ENCODE measurements around the gene WDR31. TPM values are rescaled to one million over a fixed set of nuclear protein-coding genes. Genes with fewer than 3 reads are reported as not detected.
"Not testable (repeated sequence)": the region's sequence is repeated elsewhere in the genome, so short reads cannot be mapped to it uniquely, and the experiment has no call there.

WDR31 gene
- total RNA-seq, 1 donor from 2014 or later, result 1.6 TPM

GRCh38 chr9:113296796-113297558, 43.1 kb downstream of the WDR31 start:
- FAIRE-seq, result no peak
- no peak for DNase-seq (ENCODE audit: low read depth)
- TF ChIP-seq, protein P1, sequence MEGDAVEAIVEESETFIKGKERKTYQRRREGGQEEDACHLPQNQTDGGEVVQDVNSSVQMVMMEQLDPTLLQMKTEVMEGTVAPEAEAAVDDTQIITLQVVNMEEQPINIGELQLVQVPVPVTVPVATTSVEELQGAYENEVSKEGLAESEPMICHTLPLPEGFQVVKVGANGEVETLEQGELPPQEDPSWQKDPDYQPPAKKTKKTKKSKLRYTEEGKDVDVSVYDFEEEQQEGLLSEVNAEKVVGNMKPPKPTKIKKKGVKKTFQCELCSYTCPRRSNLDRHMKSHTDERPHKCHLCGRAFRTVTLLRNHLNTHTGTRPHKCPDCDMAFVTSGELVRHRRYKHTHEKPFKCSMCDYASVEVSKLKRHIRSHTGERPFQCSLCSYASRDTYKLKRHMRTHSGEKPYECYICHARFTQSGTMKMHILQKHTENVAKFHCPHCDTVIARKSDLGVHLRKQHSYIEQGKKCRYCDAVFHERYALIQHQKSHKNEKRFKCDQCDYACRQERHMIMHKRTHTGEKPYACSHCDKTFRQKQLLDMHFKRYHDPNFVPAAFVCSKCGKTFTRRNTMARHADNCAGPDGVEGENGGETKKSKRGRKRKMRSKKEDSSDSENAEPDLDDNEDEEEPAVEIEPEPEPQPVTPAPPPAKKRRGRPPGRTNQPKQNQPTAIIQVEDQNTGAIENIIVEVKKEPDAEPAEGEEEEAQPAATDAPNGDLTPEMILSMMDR (IDR thresholded peaks at IDR 0.05; ENCODE audit: insufficient read depth, low read length, severe bottlenecking), result no peak
- Histone ChIP-seq H3K36me3 (ENCODE audit: control insufficient read depth, insufficient read depth, low read length) (peaks cover 4% of the 10 kb centered on the region), H3K4me3 (ENCODE audit: low read depth, low read length) (no peak overlapping the region), H3K27me3 (ENCODE audit: control insufficient read depth, insufficient read depth, low read length) (no peaks in the 10 kb centered on the region)

- not testable (repeated sequence) for DNase-seq (ENCODE audit: low read depth); H3K36me3 ChIP-seq (ENCODE audit: control insufficient read depth, insufficient read depth, low read length); H3K4me3 ChIP-seq (ENCODE audit: low read depth, low read length); H3K27me3 ChIP-seq (ENCODE audit: control insufficient read depth, insufficient read depth, low read length); FAIRE-seq
Observed at GRCh38 chr9:113296247-113296646, 43.8 kb downstream of the WDR31 start.

DNA sequence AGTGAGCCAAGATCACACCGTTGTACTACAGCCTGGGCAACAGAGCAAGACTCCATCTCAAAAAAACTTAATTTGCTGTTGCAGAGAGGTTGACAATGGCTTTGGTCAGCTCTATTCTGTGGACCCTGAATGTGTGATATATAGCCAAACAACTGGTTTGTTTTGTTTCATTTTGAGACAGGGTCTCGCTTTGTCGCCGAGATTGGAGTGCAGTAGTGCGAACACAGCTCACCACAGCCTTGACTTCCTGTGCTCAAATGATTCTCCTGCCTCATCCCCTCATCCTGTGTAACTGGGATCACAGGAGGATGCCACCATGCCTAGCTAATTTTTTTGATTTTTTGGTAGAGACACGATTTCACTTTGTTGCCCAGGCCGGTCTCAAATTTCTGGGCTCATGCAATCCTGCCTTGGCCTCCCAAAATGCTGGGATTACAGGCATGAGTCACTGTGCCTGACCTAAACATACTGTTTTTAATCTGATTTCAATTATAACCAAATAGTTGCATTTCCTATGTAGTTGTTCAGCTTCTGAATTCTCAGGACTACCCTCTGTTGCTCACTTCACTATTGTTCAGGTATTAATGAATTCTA, 46.7 kb downstream of the WDR31 start:
- no peaks in the 10 kb centered on the region for H3K27me3 ChIP-seq (ENCODE audit: control insufficient read depth, insufficient read depth, low read length)
- no peak overlapping the region for H3K4me3 ChIP-seq (ENCODE audit: low read depth, low read length)
- DNase-seq (ENCODE audit: low read depth) (no peak), FAIRE-seq (no peak)
- TF ChIP-seq, protein P1 (IDR thresholded peaks at IDR 0.05; ENCODE audit: insufficient read depth, low read length, severe bottlenecking), result no peak
- peaks cover 14% of the 10 kb centered on the region for H3K36me3 ChIP-seq (ENCODE audit: control insufficient read depth, insufficient read depth, low read length)

GRCh38 chr9:113290052-113290607, 49.9 kb downstream of the WDR31 start:
- no peak for DNase-seq (ENCODE audit: low read depth)
- H3K36me3 ChIP-seq (ENCODE audit: control insufficient read depth, insufficient read depth, low read length), result peaks cover 22% of the 10 kb centered on the region

DNA sequence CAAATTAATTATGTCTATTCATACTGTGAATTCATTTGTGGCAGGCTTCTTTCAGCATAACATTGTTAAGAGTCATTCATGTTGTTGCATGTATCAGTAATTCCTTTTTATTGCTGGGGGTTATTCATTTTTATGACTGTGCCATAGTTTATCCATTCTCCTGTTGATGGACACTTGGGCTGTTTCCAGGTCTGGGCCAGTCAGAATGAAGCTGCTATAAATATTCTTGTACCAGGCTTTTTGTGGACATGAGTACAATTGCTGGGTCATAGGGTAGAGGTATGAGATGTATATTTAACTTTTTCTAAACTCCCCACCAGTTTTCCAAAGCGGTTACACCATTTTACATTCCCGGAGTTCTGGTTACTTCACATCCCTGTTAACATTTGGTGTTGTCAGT, 51.0 kb downstream of the WDR31 start:
- TF ChIP-seq, protein P1 (IDR thresholded peaks at IDR 0.05; ENCODE audit: insufficient read depth, low read length, severe bottlenecking), result no peak
- Histone ChIP-seq H3K4me3 (ENCODE audit: low read depth, low read length) (no peak overlapping the region), H3K36me3 (ENCODE audit: control insufficient read depth, insufficient read depth, low read length) (peaks cover 22% of the 10 kb centered on the region), H3K27me3 (ENCODE audit: control insufficient read depth, insufficient read depth, low read length) (no peaks in the 10 kb centered on the region)
- peak; percentile 7 for DNase-seq (ENCODE audit: low read depth)
- FAIRE-seq, result no peak

More at GRCh38 chr9:113290052-113290607, 49.9 kb downstream of the WDR31 start:
- no peak for FAIRE-seq
- Histone ChIP-seq H3K27me3 (ENCODE audit: control insufficient read depth, insufficient read depth, low read length) (no peaks in the 10 kb centered on the region), H3K4me3 (ENCODE audit: low read depth, low read length) (no peak overlapping the region)
- TF ChIP-seq, protein P1 (IDR thresholded peaks at IDR 0.05; ENCODE audit: insufficient read depth, low read length, severe bottlenecking), result no peak

GRCh38 chr9:113281356-113281755, 58.7 kb downstream of the WDR31 start:
- TF ChIP-seq, protein P1 (IDR thresholded peaks at IDR 0.05; ENCODE audit: insufficient read depth, low read length, severe bottlenecking), result no peak

More at GRCh38 chr9:113281356-113281755, 58.7 kb downstream of the WDR31 start:
- Histone ChIP-seq H3K27me3 (ENCODE audit: control insufficient read depth, insufficient read depth, low read length) (no peaks in the 10 kb centered on the region), H3K4me3 (ENCODE audit: low read depth, low read length) (no peak overlapping the region), H3K36me3 (ENCODE audit: control insufficient read depth, insufficient read depth, low read length) (peaks cover 20% of the 10 kb centered on the region)
- FAIRE-seq (no peak), DNase-seq (ENCODE audit: low read depth) (no peak)
